AG09319 (cell line): ENCODE measurements around the gene SEMA3C.

Source experiments
- DNase-seq: peaks from one replicate; pipeline ENCODE4 v3.0.0-alpha.2; 2010; ENCODE audit warnings: low read depth; ENCODE audit errors: extremely low read depth
- TF ChIP-seq, protein P1 (sequence below): IDR thresholded peaks from 2 replicates; pipeline ENCODE4 v1.5.1; 2011; ENCODE audit warnings: low read depth, mild to moderate bottlenecking, inconsistent platforms, low read length, moderate library complexity

SEMA3C gene

DNA sequence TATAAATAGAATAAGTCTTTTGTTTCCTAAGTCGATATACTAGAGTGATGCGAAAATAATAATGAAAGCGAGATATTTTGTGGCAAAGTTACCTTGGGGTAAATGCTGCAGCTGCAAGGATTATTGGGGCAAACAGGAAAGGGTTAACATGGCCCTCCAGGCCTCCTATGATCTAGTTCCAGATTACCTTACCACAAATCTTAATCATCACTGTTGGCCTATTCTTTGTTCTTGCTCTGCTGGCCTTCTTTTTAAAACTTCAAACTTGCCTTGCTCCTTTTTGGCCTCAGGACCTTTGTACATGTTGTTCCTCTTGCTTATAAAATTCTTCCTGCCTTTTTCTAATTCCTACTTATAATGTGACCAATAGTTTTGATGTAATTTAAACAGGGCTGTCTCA is 81.5 kb downstream of the SEMA3C start:
- TF ChIP-seq, protein P1, sequence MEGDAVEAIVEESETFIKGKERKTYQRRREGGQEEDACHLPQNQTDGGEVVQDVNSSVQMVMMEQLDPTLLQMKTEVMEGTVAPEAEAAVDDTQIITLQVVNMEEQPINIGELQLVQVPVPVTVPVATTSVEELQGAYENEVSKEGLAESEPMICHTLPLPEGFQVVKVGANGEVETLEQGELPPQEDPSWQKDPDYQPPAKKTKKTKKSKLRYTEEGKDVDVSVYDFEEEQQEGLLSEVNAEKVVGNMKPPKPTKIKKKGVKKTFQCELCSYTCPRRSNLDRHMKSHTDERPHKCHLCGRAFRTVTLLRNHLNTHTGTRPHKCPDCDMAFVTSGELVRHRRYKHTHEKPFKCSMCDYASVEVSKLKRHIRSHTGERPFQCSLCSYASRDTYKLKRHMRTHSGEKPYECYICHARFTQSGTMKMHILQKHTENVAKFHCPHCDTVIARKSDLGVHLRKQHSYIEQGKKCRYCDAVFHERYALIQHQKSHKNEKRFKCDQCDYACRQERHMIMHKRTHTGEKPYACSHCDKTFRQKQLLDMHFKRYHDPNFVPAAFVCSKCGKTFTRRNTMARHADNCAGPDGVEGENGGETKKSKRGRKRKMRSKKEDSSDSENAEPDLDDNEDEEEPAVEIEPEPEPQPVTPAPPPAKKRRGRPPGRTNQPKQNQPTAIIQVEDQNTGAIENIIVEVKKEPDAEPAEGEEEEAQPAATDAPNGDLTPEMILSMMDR, result no peak
- DNase-seq, result no peak

DNA sequence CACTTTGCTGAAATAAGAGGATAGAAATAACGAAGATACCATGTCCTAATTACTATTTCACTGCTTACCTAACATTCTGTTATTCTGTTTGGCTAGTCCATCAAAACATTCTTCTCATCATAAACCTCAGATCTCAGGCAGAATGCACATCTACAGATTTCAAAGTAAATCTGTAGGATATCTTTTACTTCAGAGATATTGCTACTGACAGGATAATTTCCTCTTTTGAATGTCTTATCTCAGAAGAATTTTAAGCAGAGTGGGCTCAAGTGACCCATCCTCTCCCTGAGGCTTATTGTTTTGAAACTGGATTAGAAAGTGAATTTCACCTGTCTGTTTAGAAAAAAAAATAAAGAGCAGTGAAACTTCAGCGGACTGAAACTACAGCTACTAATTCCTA is 83.6 kb downstream of the SEMA3C start:
- DNase-seq, result no peak
- TF ChIP-seq, protein P1, result no peak

DNA sequence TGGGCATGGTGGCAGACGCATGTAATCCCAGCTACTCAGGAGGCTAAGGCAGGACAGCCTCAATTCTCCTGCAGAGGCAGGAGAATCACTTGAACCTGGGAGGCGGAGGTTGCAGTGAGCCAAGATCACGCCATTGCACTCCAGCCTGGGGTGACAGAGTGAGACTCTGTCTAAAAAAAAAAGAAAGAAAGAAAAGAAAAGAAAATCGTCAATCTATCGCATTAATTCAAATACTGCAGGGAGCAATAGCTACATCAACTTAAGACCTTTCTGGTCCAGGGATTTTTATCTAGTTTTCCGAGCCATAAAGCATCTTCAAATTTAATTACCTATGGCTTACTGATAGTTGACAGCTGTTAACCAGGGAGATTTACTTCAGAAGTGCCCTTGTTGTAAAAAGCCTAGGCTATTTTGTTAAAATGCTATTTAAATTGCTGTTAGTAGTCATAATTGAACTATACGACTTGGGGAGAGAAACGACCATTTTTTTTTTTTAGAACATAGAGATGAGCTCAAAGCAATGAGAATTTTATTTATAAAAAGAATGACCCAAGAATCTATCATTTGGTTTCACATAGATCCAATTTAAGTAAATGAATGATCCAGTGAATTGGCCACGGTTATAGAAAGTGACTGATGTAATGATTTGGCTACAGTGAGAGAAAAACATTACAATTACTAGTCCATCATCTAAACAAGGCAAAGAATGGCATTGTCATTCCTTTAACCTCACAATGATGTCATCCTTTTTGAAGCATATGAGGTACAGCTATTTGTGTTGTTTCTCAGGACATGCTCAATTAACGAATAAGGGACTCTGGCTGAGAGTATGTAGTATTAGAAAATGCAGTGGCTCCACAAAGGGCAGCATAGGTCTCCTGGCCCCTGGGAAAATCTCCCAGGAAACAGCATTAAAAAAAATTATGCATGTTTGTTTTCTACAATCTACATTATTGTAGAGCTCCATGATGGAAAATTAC is 85.3 kb downstream of the SEMA3C start:
- no peak for DNase-seq
- TF ChIP-seq, protein P1, result no peak

DNA sequence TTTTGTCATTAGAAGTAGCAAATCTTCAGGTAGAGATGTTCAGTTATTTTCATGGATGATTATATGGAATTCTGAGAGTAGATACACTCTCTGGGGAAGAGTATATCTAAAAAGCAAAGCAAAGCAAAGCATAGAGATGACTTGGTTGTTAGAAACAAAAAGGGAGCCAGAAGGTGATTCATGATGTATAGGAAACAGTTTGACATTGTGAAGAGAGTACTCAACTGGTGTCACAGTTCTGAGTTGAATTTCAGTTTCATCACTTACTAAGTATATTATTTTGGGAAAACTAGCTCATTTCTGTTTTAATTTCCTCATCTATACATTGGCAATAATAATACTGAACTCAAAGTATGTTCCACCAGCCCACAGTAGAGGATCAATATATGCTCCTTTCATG is 86.8 kb downstream of the SEMA3C start:
- DNase-seq, result no peak

DNA sequence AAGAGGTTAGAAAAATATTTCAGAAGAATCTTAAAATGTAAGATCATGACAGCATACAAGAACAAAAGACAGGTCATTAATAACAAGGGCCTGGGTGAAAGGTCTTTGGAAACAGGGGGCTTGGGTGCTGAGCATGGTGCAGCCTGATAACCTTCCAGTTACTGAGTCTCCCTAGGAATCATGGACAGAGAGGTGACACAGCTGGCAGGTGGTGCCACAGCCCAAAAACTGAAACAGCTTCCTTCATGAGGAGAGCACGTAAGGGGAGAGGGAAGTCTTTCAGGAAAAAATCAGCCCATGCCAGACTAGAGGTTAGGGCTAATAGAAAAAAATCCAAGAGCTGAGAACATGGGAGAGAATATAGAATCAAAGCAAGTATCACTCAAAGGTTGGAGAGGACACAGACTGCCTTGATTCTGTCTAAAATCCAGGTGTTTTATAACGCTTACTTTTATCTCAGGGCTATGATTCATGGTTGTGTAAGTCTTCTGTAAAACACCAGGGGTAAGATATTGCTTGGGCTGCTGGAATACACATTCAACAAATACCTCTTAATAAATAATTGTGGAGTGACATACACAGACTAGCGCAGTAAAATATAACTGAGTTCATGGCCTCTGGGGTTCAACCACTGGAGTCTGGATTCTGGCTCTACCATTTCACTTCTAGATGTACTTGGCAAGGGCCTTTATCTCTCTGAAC is 88.1 kb downstream of the SEMA3C start:
- TF ChIP-seq, protein P1, result no peak
- no peak for DNase-seq

More for the DNA sequence above, 86.8 kb downstream of the SEMA3C start:
- TF ChIP-seq, protein P1, result no peak

DNA sequence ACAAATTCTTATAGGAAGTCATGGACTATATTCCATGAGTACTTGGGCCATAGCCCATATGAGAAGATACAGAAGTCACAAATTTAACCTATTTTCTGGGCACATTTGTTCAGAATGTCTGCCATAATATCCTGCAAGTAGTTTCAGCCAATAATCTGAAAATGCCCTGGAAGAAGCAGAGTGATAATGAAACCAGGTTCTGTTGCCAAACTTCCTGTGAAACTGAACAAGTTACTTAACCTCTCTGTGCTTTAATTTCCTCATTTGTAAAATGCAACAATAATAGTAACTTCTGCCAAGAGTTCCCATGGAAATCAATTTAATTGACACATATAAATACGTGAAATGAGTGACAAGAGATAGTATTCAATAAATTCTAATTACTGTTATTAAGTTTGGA is 88.8 kb downstream of the SEMA3C start:
- DNase-seq, result no peak
- TF ChIP-seq, protein P1, result no peak

DNA sequence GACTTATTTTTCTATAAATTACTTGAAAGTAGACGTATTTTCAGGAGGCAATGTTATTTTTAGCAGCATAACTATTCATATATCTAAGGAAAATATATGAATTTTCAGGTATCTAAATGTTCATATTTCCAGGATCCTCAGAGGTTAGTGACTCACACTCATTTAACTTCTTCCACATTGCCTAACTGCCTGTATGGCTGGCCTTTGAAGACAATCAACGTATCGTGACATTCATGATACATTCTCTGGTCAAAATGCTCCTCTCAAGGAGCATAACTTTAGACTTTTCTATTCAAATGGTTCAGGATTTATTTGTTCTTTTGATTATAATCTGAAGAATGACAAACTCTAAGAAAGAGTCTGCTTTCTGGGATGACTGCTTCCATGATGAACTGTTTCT is 89.3 kb downstream of the SEMA3C start:
- TF ChIP-seq, protein P1, result no peak

More for the DNA sequence above, 89.3 kb downstream of the SEMA3C start:
- DNase-seq, result no peak
